ENCODE results near the gene MAD1L1.

DNA sequence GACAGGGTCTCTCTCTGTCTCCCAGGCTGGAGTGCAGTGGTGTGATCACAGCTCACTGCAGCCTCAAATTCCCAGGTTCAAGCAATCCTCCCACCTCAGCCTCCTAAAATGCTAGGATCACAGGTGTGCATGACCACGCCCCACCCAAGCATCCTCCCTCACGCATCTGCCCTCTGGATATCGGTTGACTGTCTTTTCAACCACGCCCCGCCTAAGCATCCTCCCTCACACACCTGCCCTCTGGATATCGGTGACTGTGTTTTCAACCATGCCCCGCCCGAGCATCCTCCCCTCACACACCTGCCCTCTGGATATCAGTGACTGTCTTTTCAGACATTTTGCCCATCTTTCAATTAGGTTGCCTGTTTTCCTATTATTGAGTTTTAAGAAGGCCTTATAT, 140.5 kb downstream of the MAD1L1 start:
- TF ChIP-seq, protein P1, sequence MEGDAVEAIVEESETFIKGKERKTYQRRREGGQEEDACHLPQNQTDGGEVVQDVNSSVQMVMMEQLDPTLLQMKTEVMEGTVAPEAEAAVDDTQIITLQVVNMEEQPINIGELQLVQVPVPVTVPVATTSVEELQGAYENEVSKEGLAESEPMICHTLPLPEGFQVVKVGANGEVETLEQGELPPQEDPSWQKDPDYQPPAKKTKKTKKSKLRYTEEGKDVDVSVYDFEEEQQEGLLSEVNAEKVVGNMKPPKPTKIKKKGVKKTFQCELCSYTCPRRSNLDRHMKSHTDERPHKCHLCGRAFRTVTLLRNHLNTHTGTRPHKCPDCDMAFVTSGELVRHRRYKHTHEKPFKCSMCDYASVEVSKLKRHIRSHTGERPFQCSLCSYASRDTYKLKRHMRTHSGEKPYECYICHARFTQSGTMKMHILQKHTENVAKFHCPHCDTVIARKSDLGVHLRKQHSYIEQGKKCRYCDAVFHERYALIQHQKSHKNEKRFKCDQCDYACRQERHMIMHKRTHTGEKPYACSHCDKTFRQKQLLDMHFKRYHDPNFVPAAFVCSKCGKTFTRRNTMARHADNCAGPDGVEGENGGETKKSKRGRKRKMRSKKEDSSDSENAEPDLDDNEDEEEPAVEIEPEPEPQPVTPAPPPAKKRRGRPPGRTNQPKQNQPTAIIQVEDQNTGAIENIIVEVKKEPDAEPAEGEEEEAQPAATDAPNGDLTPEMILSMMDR (IDR thresholded peaks at IDR 0.05): no peak
- no peak for TF ChIP-seq POLR2A (IDR thresholded peaks at IDR 0.05)
